Calu3 (cell line): Measurements from ENCODE around the gene FOXP1. TPM values are rescaled to one million over a fixed set of nuclear protein-coding genes. Genes with fewer than 3 reads are reported as not detected.
A peak's percentile ranks its signal among the peaks of the same experiment; 100 is the strongest.

ENCODE experiments used
- BruUV-seq: library from RNA; stranded (reverse); fragments of 400-500 nt; replicated peaks from 2 replicates; lab custom pipeline; 2021; lab: Mats Ljungman, UMichigan
- CTCF ChIA-PET: fragments of 300-600 bp; sonication (Branson Sonifier 250); formaldehyde crosslinking; loops from one replicate; lab custom pipeline; 2022; ENCODE audit warnings: antibody characterized with exemption; lab: Charles Lee
- DNase-seq: peaks from one replicate; pipeline ENCODE4 v3.0.0; 2022
- H3K27ac Mint-ChIP-seq: one replicate; pipeline ENCODE4 v1.8.0; 2022; ENCODE audit warnings: mixed read lengths; ENCODE audit not compliant: unreplicated experiment
- H3K27me3 Mint-ChIP-seq: one replicate; pipeline ENCODE4 v1.8.0; 2022; ENCODE audit warnings: mixed read lengths; ENCODE audit not compliant: unreplicated experiment
- H3K36me3 Mint-ChIP-seq: one replicate; pipeline ENCODE4 v1.8.0; 2022; ENCODE audit warnings: mild to moderate bottlenecking, moderate library complexity, mixed read lengths; ENCODE audit not compliant: insufficient read depth, unreplicated experiment
- H3K4me1 Mint-ChIP-seq: one replicate; pipeline ENCODE4 v1.8.0; 2022; ENCODE audit warnings: mild to moderate bottlenecking, low read depth, mixed read lengths; ENCODE audit not compliant: unreplicated experiment
- H3K4me3 Mint-ChIP-seq: one replicate; pipeline ENCODE4 v1.8.0; 2022; ENCODE audit warnings: mild to moderate bottlenecking, low read depth, moderate library complexity, mixed read lengths; ENCODE audit not compliant: unreplicated experiment
- H3K9me3 Mint-ChIP-seq: one replicate; pipeline ENCODE4 v1.8.0; 2022; ENCODE audit warnings: low read depth, mixed read lengths; ENCODE audit not compliant: unreplicated experiment
- CTCF ChIP-seq: fragments of 200-600 bp; IDR thresholded peaks from one replicate; pipeline ENCODE4 v1.8.0; 2022; ENCODE audit warnings: antibody characterized with exemption; ENCODE audit not compliant: unreplicated experiment
- intact Hi-C: fragments of 100-400 bp; cut with micrococcal nuclease; formaldehyde crosslinking; loops from one replicate; pipeline ENCODE4 v1.10.0; 2022; ENCODE audit not compliant: unreplicated experiment
- total RNA-seq: library from RNA; stranded (reverse); gene quantifications from 2 replicates; pipeline ENCODE4 v1.2.3, GENCODE V29; 2022

FOXP1 gene
- total RNA-seq, 1 experiment from 2014 or later: 82.8 TPM

GRCh38 chr3:71304684-71305083, 278.8 kb downstream of the FOXP1 start:
- no peaks in the 10 kb centered on the region for H3K27me3 Mint-ChIP-seq
- no peak for TF ChIP-seq CTCF
- intact Hi-C loops: loop anchor here (1.0 to 10.0 kb wide), 7 partner anchors 57 to 750 kb away; no protein-coding TSS in a partner anchor
- H3K27ac Mint-ChIP-seq: peak overlapping the region; percentile 45
- BruUV-seq: no TSS peak
- no peaks in the 10 kb centered on the region for H3K9me3 Mint-ChIP-seq
- CTCF ChIA-PET: no interaction called here
- DNase-seq: peak; percentile 11
- peak overlapping the region; percentile 70 for H3K4me3 Mint-ChIP-seq
- peaks cover 39% of the 10 kb centered on the region for H3K4me1 Mint-ChIP-seq
- peaks cover 9% of the 10 kb centered on the region for H3K36me3 Mint-ChIP-seq

DNA sequence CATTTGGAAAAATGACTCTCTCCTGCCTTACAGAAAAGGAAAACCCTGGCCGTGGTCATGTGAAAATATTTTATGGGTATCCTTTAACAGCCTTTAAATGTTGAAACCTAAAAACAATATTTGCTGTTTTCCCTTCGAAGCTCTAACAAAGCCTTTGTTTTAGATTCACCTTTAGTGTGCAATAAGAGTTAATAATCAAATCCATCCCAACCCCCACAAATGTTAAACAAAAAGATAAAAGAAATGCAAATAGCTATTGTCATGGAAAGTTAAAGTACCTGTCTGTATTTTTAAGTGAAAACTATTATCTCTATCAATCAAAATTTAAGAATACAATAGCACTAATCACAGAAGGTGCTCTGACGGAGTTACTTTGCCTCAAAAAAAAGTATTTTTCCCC, 279.3 kb downstream of the FOXP1 start:
- H3K27me3 Mint-ChIP-seq: no peaks in the 10 kb centered on the region
- H3K4me1 Mint-ChIP-seq: peaks cover 39% of the 10 kb centered on the region
- intact Hi-C loops: loop anchor here (1.0 to 10.0 kb wide), 7 partner anchors 57 to 749 kb away; no protein-coding TSS in a partner anchor
- BruUV-seq: TSS peak; percentile 18
- H3K36me3 Mint-ChIP-seq: peaks cover 9% of the 10 kb centered on the region
- TF ChIP-seq CTCF: no peak
- CTCF ChIA-PET: interaction anchor here (0.9 kb wide), 1 partner anchor 93 kb away, joined by 3 read pairs; no protein-coding TSS in a partner anchor
- peak overlapping the region; percentile 28 for H3K27ac Mint-ChIP-seq
- no peak for DNase-seq
- H3K9me3 Mint-ChIP-seq: no peaks in the 10 kb centered on the region
- H3K4me3 Mint-ChIP-seq: peak overlapping the region; percentile 12

GRCh38 chr3:71303627-71304200, 279.8 kb downstream of the FOXP1 start:
- Mint-ChIP-seq H3K4me1 (peaks cover 39% of the 10 kb centered on the region), H3K4me3 (peak overlapping the region; percentile 12), H3K36me3 (peaks cover 9% of the 10 kb centered on the region), H3K9me3 (no peaks in the 10 kb centered on the region), H3K27me3 (no peaks in the 10 kb centered on the region), H3K27ac (peak overlapping the region; percentile 28)
- CTCF ChIA-PET: interaction anchor here (0.5 to 0.9 kb wide), 2 partner anchors 94 to 426 kb away, joined by 3 to 4 read pairs; no protein-coding TSS in a partner anchor
- intact Hi-C loops: loop anchor here (1.0 to 10.0 kb wide), 7 partner anchors 56 to 749 kb away; no protein-coding TSS in a partner anchor
- no TSS peak for BruUV-seq
- no peak for TF ChIP-seq CTCF
- DNase-seq: no peak

- no peak overlapping the region for H3K4me3 Mint-ChIP-seq
- CTCF ChIA-PET: interaction anchor here (0.6 kb wide), 1 partner anchor 65 kb away, joined by 4 read pairs; no protein-coding TSS in a partner anchor
- no peak for DNase-seq
- H3K36me3 Mint-ChIP-seq: peaks cover 9% of the 10 kb centered on the region
- no peaks in the 10 kb centered on the region for H3K9me3 Mint-ChIP-seq
- no peak overlapping the region for H3K27ac Mint-ChIP-seq
- no TSS peak for BruUV-seq
- H3K27me3 Mint-ChIP-seq: no peaks in the 10 kb centered on the region
- no peak for TF ChIP-seq CTCF
- H3K4me1 Mint-ChIP-seq: peaks cover 39% of the 10 kb centered on the region
- intact Hi-C loops: loop anchor here (5.0 to 10.0 kb wide), 3 partner anchors 55 to 748 kb away; no protein-coding TSS in a partner anchor
These were observed 280.9 kb downstream of the FOXP1 start for GRCh38 chr3:71302604-71303003.
